ENCODE results near the gene NIT1. TPM values are rescaled to one million over a fixed set of nuclear protein-coding genes. Genes with fewer than 3 reads are reported as not detected.
A peak's percentile ranks its signal among the peaks of the same experiment; 100 is the strongest.

Gene NIT1
- total and polyA plus RNA-seq, 9 of the 15 experiments (the other 6 are each of a cell fraction or from before 2014, with no cell fraction given) = 18.4 to 76.0 (median 33.7) TPM

DNA sequence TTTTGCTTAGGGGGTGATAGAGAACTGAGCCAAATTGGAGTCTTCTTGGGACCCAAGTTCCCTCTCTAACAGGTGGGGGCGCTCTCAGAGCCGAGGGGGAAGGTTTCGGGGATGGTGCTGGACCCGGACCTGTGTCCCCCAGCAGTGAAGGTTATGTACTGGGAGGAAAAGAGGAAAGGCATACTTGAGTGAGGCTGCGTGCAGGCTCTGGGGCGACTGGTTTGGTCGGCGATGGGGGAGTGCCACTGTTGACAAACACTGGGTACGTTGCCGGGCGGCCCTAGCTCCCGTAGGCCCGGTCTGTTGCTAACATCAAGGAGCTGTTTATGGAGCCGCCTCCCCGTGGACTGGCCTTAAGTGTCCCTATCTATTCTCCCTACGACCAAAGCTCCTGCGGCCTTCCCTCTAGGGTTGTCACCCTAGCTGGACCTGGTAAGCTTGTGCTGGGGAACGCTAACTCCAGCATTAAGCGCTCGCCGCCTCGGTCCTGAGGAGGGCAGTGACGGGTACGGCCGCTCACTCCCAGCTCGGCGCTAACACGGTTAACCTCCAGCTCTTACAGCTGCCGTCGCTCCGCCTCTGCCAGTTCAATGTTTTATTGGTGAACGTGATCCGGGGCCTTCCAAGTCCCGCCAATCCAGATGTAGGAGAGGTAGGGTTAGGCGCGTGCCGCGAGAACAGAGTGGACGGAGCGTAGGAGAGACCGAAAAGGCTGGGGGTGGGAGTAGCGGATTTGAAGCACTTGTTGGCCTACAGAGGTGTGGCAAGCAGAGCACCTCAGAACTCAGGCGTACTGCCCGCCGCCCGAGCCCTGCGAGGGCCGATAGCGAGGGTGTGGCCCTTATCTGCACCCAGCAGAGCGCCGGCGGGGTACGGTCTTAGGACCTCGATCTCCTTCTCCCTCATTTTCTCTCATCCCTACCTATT is 48.1 kb downstream of the NIT1 start, which contains the start of gene PPOX (continued):
- TF ChIP-seq, protein P1, sequence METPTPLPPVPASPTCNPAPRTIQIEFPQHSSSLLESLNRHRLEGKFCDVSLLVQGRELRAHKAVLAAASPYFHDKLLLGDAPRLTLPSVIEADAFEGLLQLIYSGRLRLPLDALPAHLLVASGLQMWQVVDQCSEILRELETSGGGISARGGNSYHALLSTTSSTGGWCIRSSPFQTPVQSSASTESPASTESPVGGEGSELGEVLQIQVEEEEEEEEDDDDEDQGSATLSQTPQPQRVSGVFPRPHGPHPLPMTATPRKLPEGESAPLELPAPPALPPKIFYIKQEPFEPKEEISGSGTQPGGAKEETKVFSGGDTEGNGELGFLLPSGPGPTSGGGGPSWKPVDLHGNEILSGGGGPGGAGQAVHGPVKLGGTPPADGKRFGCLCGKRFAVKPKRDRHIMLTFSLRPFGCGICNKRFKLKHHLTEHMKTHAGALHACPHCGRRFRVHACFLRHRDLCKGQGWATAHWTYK (CRISPR knock-in tag; IDR thresholded peaks at IDR 0.05) = peak; percentile 56
- TF ChIP-seq HDAC3 (IDR thresholded peaks at IDR 0.05; ENCODE audit: borderline replicate concordance, partially characterized antibody) (peak; percentile 91), JUNB (CRISPR knock-in tag; conservative IDR thresholded peaks at IDR 0.05) (no peak), ZNF778 (CRISPR knock-in tag; IDR thresholded peaks at IDR 0.05) (no peak), TARDBP (IDR thresholded peaks at IDR 0.05) (peak; percentile 45), ESRRB (CRISPR knock-in tag; IDR thresholded peaks at IDR 0.05; ENCODE audit: borderline replicate concordance) (no peak), RBBP5 (IDR thresholded peaks at IDR 0.05; ENCODE audit: borderline replicate concordance, insufficient read depth, low read length, poor library complexity, severe bottlenecking) (peak; percentile 74), SMAD1 (IDR thresholded peaks at IDR 0.05; ENCODE audit: low read depth, low read length, partially characterized antibody) (peak; percentile 66), ZNF707 (CRISPR knock-in tag; conservative IDR thresholded peaks at IDR 0.05) (no peak), RCOR1 (IDR thresholded peaks at IDR 0.05; ENCODE audit: borderline replicate concordance in 1 of 2, low read depth in 2 of 2, low read length in 2 of 2) (peak; percentile 94 to 97), CBX3 (IDR thresholded peaks at IDR 0.05; ENCODE audit: borderline replicate concordance in 1 of 2, low read length in 2 of 2) (no peak; a peak in 1 of 3 replicates), SIX5 (IDR thresholded peaks at IDR 0.05; ENCODE audit: borderline replicate concordance in 1 of 2, insufficient read depth in 1 of 2, low read depth in 1 of 2, low read length in 2 of 2) (no peak), XRCC4 (IDR thresholded peaks at IDR 0.05; ENCODE audit: extremely low read depth, insufficient read depth, insufficient read length) (no peak), SAFB2 (IDR thresholded peaks at IDR 0.05; ENCODE audit: borderline replicate concordance, low read depth, low read length, severe bottlenecking) (no peak), GABPA (tag; conservative IDR thresholded peaks at IDR 0.05; ENCODE audit: low read depth) (peak; percentile 37), ZFP36 (IDR thresholded peaks at IDR 0.05; ENCODE audit: low read depth, low read length, partially characterized antibody) (no peak)
- TF ChIP-seq, protein P2, sequence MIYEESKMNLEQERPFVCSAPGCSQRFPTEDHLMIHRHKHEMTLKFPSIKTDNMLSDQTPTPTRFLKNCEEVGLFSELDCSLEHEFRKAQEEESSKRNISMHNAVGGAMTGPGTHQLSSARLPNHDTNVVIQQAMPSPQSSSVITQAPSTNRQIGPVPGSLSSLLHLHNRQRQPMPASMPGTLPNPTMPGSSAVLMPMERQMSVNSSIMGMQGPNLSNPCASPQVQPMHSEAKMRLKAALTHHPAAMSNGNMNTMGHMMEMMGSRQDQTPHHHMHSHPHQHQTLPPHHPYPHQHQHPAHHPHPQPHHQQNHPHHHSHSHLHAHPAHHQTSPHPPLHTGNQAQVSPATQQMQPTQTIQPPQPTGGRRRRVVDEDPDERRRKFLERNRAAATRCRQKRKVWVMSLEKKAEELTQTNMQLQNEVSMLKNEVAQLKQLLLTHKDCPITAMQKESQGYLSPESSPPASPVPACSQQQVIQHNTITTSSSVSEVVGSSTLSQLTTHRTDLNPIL (CRISPR knock-in tag; IDR thresholded peaks at IDR 0.05) = no peak
- TF ChIP-seq, protein P3, sequence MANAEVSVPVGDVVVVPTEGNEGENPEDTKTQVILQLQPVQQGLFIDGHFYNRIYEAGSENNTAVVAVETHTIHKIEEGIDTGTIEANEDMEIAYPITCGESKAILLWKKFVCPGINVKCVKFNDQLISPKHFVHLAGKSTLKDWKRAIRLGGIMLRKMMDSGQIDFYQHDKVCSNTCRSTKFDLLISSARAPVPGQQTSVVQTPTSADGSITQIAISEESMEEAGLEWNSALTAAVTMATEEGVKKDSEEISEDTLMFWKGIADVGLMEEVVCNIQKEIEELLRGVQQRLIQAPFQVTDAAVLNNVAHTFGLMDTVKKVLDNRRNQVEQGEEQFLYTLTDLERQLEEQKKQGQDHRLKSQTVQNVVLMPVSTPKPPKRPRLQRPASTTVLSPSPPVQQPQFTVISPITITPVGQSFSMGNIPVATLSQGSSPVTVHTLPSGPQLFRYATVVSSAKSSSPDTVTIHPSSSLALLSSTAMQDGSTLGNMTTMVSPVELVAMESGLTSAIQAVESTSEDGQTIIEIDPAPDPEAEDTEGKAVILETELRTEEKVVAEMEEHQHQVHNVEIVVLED (CRISPR knock-in tag; IDR thresholded peaks at IDR 0.05) = no peak
- TF ChIP-seq, protein P4, sequence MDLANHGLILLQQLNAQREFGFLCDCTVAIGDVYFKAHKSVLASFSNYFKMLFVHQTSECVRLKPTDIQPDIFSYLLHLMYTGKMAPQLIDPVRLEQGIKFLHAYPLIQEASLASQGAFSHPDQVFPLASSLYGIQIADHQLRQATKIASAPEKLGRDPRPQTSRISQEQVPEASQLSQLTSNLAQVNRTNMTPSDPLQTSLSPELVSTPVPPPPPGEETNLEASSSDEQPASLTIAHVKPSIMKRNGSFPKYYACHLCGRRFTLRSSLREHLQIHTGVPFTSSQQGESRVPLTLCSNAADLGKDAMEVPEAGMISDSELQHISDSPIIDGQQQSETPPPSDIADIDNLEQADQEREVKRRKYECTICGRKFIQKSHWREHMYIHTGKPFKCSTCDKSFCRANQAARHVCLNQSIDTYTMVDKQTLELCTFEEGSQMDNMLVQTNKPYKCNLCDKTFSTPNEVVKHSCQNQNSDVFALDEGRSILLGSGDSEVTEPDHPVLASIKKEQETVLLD (IDR thresholded peaks at IDR 0.05) = no peak; the same call in 1 of the 2 replicates

Measured in K562 (cell line).